GM12873 (cell line): ENCODE data around the gene AACS.

Experiments used
- TF ChIP-seq, protein P1 (sequence below): IDR thresholded peaks from 2 replicates; pipeline ENCODE4 v1.5.1; 2012; ENCODE audit warnings: low read depth, mild to moderate bottlenecking, moderate library complexity, low read length, control low read depth; ENCODE audit not compliant: insufficient read depth; ENCODE audit errors: missing control alignments

The AACS gene

GRCh38 chr12:125065021-125065918 lies at the start of gene AACS:
TSS of gene AACS (plus strand) at chr12:125065435. CDS start at chr12:125065585, 150 bp downstream.
- TF ChIP-seq, protein P1, sequence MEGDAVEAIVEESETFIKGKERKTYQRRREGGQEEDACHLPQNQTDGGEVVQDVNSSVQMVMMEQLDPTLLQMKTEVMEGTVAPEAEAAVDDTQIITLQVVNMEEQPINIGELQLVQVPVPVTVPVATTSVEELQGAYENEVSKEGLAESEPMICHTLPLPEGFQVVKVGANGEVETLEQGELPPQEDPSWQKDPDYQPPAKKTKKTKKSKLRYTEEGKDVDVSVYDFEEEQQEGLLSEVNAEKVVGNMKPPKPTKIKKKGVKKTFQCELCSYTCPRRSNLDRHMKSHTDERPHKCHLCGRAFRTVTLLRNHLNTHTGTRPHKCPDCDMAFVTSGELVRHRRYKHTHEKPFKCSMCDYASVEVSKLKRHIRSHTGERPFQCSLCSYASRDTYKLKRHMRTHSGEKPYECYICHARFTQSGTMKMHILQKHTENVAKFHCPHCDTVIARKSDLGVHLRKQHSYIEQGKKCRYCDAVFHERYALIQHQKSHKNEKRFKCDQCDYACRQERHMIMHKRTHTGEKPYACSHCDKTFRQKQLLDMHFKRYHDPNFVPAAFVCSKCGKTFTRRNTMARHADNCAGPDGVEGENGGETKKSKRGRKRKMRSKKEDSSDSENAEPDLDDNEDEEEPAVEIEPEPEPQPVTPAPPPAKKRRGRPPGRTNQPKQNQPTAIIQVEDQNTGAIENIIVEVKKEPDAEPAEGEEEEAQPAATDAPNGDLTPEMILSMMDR, result no peak

DNA sequence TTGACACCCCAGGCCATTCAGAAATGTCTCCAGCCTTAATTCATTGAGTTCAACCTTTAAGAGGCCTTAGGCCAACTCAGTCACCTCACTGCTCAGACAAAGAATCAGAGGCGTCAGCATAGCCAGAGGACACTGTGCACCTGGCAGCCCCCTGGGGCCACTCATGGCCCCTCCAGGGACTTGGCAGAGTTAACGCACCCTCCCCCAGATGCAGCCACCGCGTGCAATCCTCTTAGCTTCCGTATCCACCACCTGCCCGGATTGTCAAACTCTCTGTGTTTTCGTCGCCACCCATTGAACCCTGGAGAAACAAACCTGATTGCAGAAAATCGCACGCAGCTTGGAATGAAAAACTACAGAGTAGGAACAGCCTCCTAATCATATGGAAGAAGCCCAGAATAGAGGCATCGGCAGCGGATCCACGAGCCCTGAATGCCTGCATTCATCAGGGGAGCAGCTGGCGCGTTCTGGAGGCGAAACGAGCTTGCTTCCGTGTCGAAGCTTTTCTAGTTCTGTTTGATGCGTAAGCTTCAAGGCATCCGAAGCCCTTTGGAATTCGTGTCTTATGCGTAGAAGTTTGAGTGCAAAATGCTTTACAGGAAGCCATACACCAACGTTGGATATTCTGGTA lies 49.4 kb upstream of the AACS start:
- TF ChIP-seq, protein P1, result no peak

- TF ChIP-seq, protein P1, result no peak
These were observed 47.4 kb upstream of the AACS start for GRCh38 chr12:125017801-125018200.

DNA sequence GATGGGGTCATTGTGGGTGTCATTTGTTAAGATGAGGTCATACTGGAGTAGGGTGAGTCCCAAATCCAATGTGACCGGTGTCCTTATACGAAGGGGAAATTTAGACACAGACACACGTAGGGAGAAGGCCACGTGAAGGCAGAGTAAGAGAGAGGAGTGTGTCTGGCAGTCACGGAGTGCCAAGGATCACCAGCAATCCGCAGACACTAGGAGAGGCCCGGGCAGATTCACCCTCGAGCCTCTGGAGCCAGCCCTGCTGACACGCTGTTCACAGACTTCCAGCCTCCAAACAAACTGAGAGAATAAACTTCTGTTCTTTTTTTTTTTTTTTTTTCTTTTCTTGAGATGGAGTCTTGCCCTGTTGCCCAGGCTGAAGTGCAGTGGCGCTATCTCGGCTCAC lies 46.9 kb upstream of the AACS start:
- TF ChIP-seq, protein P1, result no peak

- TF ChIP-seq, protein P1, result no peak
These were observed 44.1 kb upstream of the AACS start for GRCh38 chr12:125021096-125021495.

GRCh38 chr12:125021771-125022170 lies 43.5 kb upstream of the AACS start:
- TF ChIP-seq, protein P1, result no peak

DNA sequence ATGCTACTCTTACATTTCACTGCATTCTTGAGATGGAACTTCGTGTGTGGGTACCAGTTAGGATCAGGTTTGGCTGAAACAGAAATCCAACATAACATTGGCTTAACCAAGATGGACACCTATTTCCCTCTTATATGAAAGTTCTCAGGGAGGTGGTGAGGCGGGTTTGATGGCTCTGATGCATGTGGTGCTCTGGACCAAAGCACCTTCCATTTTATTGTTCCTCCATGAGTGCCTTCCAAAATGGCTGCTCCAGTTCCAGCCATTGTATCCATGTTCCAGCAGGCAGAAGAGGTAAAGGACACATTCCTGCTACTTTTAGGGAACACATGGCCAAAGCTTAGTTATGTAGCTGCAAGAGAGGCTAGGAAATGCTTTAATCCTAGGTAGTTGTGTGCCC lies 42.2 kb upstream of the AACS start:
- TF ChIP-seq, protein P1, result no peak
